Activated CD8-positive, alpha-beta memory T cell treated with anti-CD3 and anti-CD28 coated beads for 48 hours (primary cell): ENCODE data around the gene IL1RL2.

Experiments used
- DNase-seq, 3 experiments: peaks; one replicate each; pipeline ENCODE4 v3.0.0-alpha.2; 2020; ENCODE audit warnings: low read depth in 2 of 3, low spot score in 2 of 3

Gene IL1RL2

GRCh38 chr2:102186791-102187495 is at the start of gene IL1RL2:
Gene IL1RL2, plus strand, starts transcription at chr2:102187023. Its CDS starts 845 bp downstream, at chr2:102187868.
- DNase-seq, result no peak

- DNase-seq, result no peak
Observed at GRCh38 chr2:102137138-102137537, 49.7 kb upstream of the IL1RL2 start.

DNA sequence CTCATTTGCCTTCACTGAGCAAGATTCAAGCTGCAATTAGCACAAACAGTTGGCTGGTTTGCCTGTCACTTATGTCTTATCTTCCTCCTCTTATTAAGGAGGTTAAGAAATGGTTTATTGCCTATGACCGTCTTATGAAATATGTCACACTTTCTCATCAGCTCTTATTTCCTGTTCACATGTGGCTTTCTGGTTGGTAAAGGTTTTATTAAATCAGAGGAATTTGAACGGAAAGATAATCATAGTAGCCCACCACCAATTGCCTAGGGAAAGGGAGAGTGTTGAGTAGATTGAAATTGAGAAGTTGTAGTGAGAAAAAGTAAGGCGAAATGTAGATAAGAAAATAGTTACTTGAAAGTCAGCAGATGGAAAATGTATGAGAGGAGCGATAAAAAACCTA is 48.5 kb upstream of the IL1RL2 start:
- no peak for DNase-seq

GRCh38 chr2:102139851-102140250 is 47.0 kb upstream of the IL1RL2 start:
- no peak for DNase-seq

DNA sequence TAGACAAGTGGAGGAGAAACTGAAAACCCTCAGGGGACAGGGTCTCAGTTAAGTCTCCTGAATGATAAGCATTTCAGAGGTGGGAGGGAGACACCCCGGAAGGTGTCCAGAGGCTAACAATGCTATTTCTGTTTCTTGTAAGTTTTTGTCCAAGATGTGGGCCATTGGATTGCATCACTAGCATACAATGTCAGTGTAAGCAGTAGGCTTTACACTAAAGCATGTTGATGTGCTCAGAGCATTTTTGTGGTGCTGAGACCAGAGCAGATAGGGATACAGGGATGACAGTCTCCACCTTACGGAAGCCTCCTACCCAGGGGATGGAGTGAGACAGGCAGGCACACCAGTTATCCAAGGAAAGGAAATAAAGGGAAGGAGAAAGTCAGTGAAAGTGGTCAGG is 46.4 kb upstream of the IL1RL2 start:
- no peak for DNase-seq

DNA sequence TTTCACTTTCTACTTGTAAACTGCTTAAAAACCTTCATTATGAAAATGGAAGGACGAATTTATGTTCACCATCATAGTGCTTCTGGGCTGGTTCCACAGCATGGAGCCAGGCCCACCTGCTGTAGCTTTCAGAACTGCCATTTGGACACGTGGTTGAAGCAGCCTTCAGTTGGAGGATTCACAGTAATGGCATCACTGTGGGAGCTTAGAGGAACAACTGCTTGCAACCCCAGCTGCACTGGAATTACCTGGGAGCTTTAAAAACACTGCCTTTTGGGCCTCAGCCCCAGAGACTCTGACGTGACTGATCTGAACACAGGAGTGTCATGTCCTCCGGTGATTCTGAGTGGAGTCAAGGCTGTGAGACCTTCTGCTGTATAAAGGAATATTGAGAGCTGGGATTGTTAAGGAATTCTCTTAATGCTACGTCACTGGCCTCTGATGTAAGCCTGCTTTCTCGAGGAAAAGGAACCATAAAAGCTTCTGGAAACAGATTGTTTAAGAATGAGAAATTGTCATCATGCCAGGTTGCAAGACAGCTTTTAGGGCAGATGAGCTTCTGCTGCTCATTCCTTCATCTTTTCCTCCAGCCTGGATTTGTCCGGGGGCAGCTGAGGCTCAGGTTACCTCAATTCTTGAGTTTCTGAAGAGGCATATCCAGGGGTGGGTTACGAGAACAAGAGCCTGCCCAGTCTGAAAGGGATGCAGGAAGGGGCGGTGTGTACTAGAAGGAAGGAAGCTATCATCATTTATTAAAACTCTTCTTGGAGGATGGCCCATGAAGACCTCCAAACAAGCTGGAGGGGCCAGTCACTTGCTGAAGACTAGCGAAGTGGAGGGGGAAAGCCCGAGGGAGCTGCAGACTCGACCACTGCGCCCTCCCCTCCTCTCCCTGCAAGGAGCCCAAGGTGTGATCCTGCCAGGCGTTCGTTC is 45.5 kb upstream of the IL1RL2 start:
- no peak for DNase-seq

- DNase-seq, result no peak
Observed at GRCh38 chr2:102141970-102142828, 44.6 kb upstream of the IL1RL2 start, which contains the start of gene IL1R1. Gene IL1R1, plus strand, starts transcription at chr2:102142746. Its CDS starts 14,979 bp downstream, at chr2:102157725.

DNA sequence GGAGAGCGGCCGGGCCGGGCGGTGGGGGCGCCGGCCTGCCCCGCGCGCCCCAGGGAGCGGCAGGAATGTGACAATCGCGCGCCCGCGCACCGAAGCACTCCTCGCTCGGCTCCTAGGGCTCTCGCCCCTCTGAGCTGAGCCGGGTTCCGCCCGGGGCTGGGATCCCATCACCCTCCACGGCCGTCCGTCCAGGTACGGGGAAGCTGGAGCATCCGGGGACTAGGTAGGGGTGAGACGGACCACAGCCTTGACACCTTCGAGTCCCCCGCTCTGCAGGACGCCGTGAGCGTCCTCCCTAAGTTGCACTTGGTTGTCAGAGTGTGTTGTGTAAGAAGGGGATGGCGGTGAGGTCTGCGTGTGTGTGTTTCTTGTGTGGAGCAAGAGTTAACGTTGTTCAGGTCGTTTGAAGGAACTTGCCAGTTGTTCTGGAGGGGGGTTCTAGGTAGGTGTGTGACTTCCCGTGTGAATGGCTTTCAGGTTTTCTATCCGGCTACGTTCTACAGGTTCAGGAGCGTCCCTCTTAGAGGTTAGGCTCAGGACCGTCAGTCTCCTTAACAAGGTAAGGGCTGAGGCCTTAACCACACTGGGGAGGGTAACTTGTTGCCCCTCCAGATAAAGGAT is 43.9 kb upstream of the IL1RL2 start:
- DNase-seq, result no peak

DNA sequence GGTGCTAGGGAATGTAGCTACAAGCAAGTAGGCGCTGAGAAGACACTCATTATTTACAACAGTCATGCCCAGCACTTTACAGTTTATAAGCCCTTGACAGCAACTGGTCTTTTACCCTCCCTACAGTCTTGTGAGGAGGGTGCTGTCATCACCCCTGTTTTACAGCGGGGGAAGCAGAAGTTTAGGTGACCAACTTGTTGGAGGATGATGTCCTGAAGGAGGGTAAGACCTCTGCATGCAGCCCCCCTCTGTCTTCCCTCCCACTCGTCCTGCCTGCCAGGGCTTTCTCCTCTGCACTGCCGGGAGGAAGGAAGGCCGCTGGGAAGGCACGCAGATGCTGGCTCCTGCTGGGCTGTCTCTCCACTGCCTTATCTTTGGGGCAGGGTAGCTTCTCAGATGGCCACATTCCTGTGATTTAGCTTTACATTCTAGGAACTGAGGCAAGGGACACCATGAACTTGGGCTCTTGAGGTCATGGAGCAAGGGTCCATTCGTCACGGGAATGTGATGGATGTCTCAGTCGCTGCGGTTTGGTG is 43.3 kb upstream of the IL1RL2 start:
- no peak for DNase-seq

GRCh38 chr2:102144128-102144527 is 42.7 kb upstream of the IL1RL2 start:
- DNase-seq, result no peak

- no peak for DNase-seq
Observed at GRCh38 chr2:102145107-102145506, 41.7 kb upstream of the IL1RL2 start.

DNA sequence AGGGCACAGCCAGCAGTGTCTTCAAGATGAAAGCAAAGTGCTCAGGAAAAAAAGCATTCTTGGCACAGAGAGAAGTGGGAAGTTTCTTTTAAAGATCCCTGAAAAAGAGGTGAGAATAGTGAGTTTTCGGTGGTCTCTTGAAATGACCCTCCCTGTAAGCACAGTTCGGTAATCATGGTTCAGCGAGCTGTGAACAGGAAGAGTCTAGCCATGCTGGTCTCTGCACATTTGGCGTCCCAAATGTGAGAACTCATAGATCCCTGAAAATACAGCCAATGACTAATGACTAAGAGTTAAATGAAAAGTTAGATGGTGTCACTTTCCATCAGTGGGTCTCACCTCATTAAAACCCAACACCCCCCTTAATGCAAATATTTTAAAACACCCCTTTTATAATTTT is 40.9 kb upstream of the IL1RL2 start:
- no peak for DNase-seq

- DNase-seq, result peak in 2 of 3 experiments; percentile 26 to 27
Observed at GRCh38 chr2:102147935-102148334, 38.9 kb upstream of the IL1RL2 start.

DNA sequence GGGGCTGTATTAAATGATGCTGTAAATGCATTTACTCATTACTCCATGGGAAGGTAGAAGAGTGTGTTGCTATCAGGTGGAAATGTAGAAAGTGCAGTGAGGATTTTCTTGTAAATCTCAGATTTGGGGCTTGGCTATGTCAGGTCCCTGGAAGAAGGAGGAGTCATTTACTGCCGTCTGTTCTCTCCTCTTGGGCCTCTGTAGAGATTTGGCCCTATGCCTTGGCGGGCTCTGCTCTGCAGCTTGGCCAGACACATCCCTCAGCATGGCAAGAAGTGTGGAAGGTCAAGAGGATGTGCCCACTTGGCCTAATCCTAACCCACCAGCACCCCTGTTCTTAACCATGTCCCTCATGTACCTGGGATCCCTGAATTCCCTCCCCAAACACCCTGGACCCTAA is 37.6 kb upstream of the IL1RL2 start:
- no peak for DNase-seq

GRCh38 chr2:102149644-102150455 is 37.0 kb upstream of the IL1RL2 start:
- no peak for DNase-seq

DNA sequence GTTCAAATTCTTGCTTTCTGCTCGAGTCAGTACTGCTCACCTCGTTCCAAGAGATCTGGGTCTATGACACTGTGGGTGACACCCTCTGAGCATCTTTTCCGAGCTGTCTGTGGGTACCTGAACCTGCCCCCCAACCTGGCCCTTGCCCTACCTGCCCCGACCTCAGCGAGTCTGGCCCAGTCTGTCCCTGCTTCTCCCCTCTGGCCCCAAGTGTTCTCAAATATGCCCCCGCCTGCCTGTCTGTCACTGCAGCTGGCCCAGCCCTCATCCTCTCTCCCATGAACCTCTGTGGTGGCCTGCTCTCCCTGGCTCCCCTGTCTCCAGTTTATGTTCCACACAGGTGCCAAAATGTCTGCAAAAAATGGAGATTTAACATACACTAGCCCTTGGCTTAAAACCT is 32.5 kb upstream of the IL1RL2 start:
- DNase-seq, result no peak

DNA sequence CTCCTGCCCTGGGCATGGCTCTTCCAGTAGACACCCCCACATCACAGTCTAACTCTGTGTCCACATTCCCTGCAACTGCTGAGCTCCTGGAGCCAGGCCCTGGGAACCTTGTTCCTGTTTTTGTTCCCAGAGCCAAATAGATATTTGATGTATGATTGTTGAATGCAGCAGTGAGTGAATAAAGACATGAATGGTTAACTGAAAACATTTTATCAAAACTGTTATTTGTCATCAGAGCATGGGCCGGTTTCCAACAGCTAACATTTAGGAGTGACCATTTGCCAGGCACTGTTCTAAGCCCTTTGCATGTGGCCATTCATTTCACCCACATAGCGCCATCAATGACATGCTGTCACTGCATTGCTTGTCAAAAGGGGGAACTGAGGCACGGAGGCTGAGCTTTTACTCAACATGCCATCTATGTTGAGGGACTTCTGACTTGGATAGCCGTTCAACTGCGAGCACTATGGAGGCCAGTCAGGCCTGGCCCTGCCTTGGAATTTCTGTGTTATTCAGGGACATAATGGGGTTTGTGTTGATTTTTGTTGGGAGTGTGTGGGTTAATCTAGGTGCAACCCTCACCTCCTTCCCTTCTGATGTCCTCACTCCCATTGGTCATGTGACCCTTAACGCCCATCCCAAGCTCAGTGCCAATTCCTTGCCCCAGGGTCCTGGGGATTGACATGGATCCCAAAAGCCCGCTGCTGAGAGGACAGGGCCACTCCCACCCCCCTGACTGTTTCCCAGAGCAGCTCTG is 31.7 kb upstream of the IL1RL2 start:
- DNase-seq, result no peak

GRCh38 chr2:102155703-102156515 is 30.9 kb upstream of the IL1RL2 start:
- DNase-seq, result no peak
